ENCODE data around the gene FAM163A.

Gene FAM163A

DNA sequence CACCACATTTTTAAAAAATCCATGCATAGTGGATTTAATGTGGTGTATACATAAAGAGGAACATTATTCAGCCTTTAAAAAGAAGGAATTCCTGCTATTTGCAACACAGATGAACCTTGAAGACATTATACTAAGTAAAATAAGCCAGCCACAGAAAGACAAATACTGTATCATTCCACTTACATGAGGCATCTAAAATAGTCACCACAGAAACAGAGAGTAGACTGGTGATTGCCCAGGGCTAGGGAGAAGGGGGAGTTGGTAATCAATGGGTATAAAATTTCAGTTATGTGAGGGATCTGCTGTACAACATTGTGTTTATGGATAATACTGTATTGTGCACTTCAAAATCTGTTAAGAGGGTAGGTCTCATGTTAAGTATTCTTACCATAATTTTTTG lies 10.0 kb downstream of the FAM163A start:
- DNase-seq = no peak

DNA sequence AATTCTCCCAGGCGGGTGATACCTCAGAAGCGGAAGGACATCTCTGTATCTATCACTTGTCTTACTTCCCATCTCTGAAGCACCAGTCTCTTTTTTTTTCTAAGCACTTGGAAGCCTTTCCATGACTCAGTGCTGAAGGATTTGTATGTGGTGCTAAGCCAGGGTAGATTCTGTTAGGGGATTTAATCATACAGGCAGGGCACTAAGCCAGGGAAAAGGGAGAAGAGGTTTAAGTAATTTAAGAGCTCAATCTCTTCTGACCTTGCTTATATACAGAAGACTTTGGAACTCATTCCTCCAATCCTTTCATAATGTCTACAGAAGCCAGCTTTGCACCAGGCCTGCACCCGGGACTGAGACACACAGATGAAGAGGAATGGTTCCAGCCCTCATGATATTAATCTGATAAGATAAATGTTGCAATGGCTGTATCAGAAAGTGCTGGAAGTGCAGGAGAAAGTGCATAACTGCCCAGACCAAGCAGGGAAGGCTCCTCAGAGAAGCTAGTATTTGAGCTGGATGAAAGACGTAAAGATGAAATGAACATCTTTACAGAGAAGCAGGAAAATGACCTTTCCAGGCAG lies 11.0 kb downstream of the FAM163A start:
- no peak for DNase-seq

DNA sequence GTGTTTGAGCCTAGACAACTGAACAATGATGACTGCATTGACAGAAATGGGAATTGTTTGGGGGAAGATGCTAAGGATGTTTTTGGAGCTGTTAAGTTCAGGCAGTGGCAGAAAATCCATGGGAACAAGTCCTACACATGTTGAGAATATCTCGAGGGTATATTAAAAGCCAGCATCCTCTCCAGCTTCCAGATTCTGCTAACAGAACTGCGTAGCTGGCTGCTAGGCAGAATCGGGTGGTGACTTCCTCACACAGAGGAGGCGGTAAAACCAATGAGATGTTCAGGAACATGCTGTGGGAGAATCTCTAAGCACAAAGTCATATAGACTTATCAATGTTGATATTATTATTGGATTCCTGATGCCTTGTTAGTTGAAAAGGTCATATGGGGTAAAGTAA lies 14.8 kb downstream of the FAM163A start:
- DNase-seq = no peak

DNA sequence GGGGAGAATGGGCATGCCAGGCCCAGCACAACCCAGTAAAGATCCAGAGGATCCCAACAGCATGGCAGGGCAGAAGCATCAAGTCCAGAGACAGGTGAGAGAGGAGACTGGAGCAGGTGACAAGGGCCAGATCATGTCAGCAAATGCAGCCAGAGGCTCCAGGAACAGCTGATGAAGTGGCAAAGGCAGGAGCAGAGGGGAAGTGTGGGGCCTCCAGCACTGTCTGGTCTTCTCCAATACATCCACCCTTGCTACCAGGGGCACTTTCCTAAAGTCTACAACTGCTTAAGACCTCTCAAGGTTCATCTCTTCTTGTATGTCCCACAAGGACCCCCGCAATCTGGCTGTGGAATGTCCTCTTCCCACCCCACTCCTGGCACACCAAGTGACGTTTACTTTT lies 17.4 kb downstream of the FAM163A start:
- DNase-seq = no peak

DNA sequence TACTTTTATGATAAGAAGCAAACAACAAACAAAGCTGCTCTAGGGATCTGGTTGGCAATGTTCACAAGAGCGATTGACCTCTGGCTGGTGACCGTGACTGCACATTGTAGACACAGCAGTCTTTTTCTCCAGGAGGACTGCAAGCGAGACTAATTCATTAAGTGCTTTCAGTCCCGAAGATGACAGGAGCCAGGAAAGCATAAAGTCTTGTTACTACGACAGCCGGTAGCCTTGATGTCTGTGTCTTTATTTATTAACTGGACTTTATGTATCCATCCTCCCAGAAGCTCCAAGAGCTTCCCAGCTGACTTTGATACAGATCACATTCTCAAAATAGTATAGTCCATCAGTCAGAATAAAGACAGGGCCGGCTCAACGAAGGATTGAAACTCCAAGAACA lies 18.2 kb downstream of the FAM163A start:
- DNase-seq = no peak

GRCh38 chr1:179761846-179762640 lies 19.0 kb downstream of the FAM163A start:
- DNase-seq = no peak

DNA sequence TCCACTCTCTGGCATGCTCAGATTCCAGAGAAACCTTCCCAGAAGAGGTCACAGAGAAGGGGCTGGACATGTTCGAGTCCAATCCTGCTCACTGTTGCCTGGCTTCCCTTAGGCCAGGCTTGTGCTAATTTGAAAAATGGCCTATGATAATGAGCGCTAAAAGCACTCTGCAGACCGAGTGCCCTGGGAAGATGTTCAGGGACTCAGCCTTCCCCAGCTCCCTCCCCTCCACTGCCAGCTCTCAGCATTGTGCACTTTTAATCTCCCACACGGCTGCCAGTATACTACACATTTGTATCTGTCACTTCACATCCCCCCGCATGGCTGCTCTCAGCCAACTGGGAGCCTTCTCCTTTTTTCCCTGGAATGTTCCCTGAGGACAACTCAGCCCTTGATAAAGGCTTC lies 24.1 kb downstream of the FAM163A start:
- no peak for DNase-seq

GRCh38 chr1:179767996-179768395 lies 24.9 kb downstream of the FAM163A start:
- DNase-seq = no peak

GRCh38 chr1:179770887-179771502 lies 27.9 kb downstream of the FAM163A start:
- DNase-seq = no peak

- no peak for DNase-seq
Observed at GRCh38 chr1:179773264-179773663, 30.2 kb downstream of the FAM163A start.

- DNase-seq = no peak
Observed at GRCh38 chr1:179774000-179774399, 30.9 kb downstream of the FAM163A start.

- no peak for DNase-seq
Observed at GRCh38 chr1:179774566-179774965, 31.5 kb downstream of the FAM163A start.

DNA sequence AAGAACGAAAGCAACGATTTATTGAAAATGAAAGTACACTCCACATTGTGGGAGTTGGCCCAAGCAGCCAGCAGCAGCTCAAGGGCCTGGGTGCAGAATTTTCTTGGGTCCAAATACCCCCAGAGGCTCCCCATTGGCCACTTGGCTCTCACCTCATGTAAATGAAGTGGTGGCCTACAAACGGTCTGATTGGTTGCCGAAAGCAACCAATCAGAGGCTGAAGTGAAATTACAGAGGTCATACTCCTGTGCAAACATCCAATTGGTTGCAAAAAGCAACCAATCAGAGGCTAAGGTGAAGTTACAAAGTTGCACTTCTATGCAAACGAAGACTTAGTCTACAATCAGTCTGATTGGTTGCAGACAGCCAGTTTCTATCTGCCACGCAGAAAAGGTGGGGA lies 31.9 kb downstream of the FAM163A start:
- DNase-seq = no peak

GRCh38 chr1:179776831-179777230 lies 33.7 kb downstream of the FAM163A start:
- no peak for DNase-seq

- DNase-seq = no peak
Observed at GRCh38 chr1:179777731-179778130, 34.6 kb downstream of the FAM163A start.

- DNase-seq = no peak
Observed at GRCh38 chr1:179779645-179780272, 36.7 kb downstream of the FAM163A start.

- DNase-seq = no peak
Observed at GRCh38 chr1:179781962-179782361, 38.9 kb downstream of the FAM163A start.

GRCh38 chr1:179785031-179785431 lies 41.9 kb downstream of the FAM163A start:
- DNase-seq = no peak

DNA sequence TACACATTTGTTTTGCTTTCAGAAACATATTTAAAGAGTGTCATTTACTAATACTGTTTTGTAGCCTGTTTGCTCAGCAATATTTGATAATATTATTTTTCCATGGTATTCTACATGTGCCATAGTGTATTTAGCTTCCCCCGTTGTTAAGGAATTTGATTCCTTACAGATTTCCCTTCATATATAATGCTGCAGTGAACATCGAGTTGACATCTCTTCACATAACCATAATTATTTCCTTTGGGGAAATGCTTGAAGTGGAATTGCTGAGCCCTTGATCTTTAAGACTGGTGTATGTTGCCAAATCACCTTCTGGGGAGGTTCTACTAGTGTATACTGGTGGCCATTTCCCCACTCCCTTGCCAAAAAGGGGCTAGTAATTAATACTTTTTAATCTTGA lies 42.6 kb downstream of the FAM163A start:
- DNase-seq = no peak

- DNase-seq = no peak
Observed at GRCh38 chr1:179786815-179787685, 44.0 kb downstream of the FAM163A start.

GRCh38 chr1:179788259-179788658 lies 45.2 kb downstream of the FAM163A start:
- DNase-seq = no peak

- no peak for DNase-seq
Observed at GRCh38 chr1:179793281-179793680, 50.2 kb downstream of the FAM163A start.

DNA sequence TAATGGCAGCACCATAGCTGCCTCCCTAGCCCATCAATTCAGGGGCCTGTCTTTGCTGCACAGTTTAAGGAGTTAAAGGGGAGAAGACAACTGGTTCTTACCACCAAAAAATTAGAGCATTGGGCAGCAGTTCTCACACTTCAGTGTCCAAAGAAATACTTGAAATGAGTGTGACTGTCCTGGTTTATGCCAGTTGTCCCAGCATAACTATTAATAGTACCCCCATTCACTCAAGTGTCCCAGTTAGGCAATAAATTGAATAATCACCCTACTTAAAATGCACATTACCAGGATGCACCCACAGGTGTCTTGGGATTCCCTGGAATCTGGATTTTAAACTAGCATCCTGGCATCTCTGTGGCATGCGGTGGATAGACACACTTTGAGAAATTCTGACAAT lies 51.1 kb downstream of the FAM163A start:
- DNase-seq = no peak
